Transverse colon (tissue), 4 donors: ENCODE measurements around the gene BRSK2.

Experiments
- CTCF ChIP-seq, 5 experiments: fragments of 200-600 bp in 3 of 5; fragments of 450-650 bp in 2 of 5; sonication (generic) in 3 of 5; IDR thresholded peaks; 1 replicate in 2 of 5; 2 replicates in 3 of 5; pipeline ENCODE4 v1.5.1; 2016 to 2017; ENCODE audit warnings: antibody characterized with exemption in 5 of 5, inconsistent platforms in 3 of 5, mild to moderate bottlenecking in 2 of 5, moderate library complexity in 1 of 5
- POLR2AphosphoS5 ChIP-seq, 3 donors: sonication (generic); formaldehyde crosslinking; IDR thresholded peaks; one replicate each; pipeline ENCODE4 v1.6.1; 2016; ENCODE audit warnings: antibody characterized with exemption in 3 of 3

DNA sequence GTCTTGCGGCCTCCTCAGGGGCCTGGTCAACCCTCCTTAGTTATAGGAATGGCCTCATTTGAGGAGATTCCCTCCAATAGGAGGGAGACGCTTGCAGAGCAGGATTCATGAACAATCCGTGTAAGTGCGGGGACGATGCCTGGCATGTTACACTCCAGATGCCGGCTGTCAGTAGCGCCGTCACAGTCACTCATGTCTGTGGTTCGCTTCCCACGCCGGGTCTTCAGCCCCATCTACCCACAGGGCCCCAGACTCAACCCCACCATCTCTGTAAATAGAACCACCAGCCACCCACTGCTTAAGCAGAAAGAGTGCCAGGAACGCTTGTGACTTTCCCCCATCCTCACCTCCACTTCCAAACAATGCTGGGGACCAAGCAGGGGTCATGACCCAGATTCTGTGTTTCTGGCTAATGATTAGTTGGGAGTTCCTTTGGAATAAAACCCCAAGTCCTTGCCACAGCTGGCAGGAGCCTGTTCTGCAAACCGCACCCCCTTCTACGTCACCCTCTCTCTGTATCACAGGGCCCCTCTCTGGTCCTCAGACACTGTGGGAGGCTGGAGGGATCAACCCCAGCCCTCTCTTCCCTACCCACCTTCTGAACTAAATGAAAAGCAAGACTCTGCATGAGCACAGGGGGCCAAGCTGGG is 41.5 kb upstream of the BRSK2 start:
- TF ChIP-seq CTCF (IDR thresholded peaks at IDR 0.05) (no peak), POLR2AphosphoS5 (IDR thresholded peaks at IDR 0.05) (no peak)
